Gastroesophageal sphincter (tissue), 3 donors: ENCODE results near the gene STEAP1B.

Source experiments
- CTCF ChIP-seq, 4 experiments: fragments of 200-600 bp in 2 of 4; fragments of 450-650 bp in 2 of 4; sonication (generic) in 1 of 4; IDR thresholded peaks; one replicate each; pipeline ENCODE4 v1.5.1; 2017 to 2019; ENCODE audit warnings: antibody characterized with exemption in 4 of 4, mild to moderate bottlenecking in 2 of 4, moderate library complexity in 2 of 4
- EP300 ChIP-seq: sonication (generic); formaldehyde crosslinking; IDR thresholded peaks from one replicate; pipeline ENCODE4 v1.6.1; 2017; ENCODE audit warnings: antibody characterized with exemption, mild to moderate bottlenecking
- POLR2A ChIP-seq, 2 donors: fragments of 450-650 bp; IDR thresholded peaks; one replicate each; pipeline ENCODE4 v1.6.1; 2017; ENCODE audit warnings: antibody characterized with exemption in 2 of 2, mild to moderate bottlenecking in 2 of 2, moderate library complexity in 1 of 2
- POLR2AphosphoS5 ChIP-seq: sonication (generic); formaldehyde crosslinking; IDR thresholded peaks from one replicate; pipeline ENCODE4 v1.6.1; 2017; ENCODE audit warnings: antibody characterized with exemption

GRCh38 chr7:22457471-22457870 is 42.5 kb downstream of the STEAP1B start:
- TF ChIP-seq EP300 (no peak), POLR2AphosphoS5 (no peak), CTCF (IDR thresholded peaks at IDR 0.05) (no peak), POLR2A (IDR thresholded peaks at IDR 0.05) (no peak)
